HK-2 (cell line): Measurements from ENCODE around the gene EMILIN2.
"Not testable (repeated sequence)": the region's sequence is repeated elsewhere in the genome, so short reads cannot be mapped to it uniquely, and the experiment has no call there.

Experiments
- DNase-seq: peaks from one replicate; pipeline ENCODE4 v3.0.0-alpha.2; 2018; ENCODE audit not compliant: unreplicated experiment

The EMILIN2 gene

GRCh38 chr18:2845172-2845571 lies 1.6 kb upstream of the EMILIN2 start:
- no peak for DNase-seq

- DNase-seq = no peak
These were observed 776 bp downstream of the EMILIN2 start for GRCh38 chr18:2847317-2848246.

GRCh38 chr18:2848247-2849246 lies 1.7 kb downstream of the EMILIN2 start:
- DNase-seq = no peak

- DNase-seq = no peak
These were observed 4.0 kb downstream of the EMILIN2 start for GRCh38 chr18:2850816-2851215.

- DNase-seq = no peak
These were observed 5.0 kb downstream of the EMILIN2 start for GRCh38 chr18:2851771-2852170.

GRCh38 chr18:2852460-2852859 lies 5.7 kb downstream of the EMILIN2 start:
- not testable (repeated sequence) for DNase-seq

GRCh38 chr18:2853173-2853925 lies 6.5 kb downstream of the EMILIN2 start:
- DNase-seq = no peak

GRCh38 chr18:2853926-2854664 lies 7.3 kb downstream of the EMILIN2 start:
- DNase-seq = no peak

- no peak for DNase-seq
These were observed 8.1 kb downstream of the EMILIN2 start for GRCh38 chr18:2854875-2855274.

- no peak for DNase-seq
These were observed 8.9 kb downstream of the EMILIN2 start for GRCh38 chr18:2855560-2856350.

GRCh38 chr18:2856547-2857170 lies 9.9 kb downstream of the EMILIN2 start:
- DNase-seq = no peak

GRCh38 chr18:2857491-2858131 lies 10.8 kb downstream of the EMILIN2 start:
- no peak for DNase-seq

GRCh38 chr18:2860397-2860796 lies 13.6 kb downstream of the EMILIN2 start:
- DNase-seq = not testable (repeated sequence)

- not testable (repeated sequence) for DNase-seq
These were observed 17.2 kb downstream of the EMILIN2 start for GRCh38 chr18:2863997-2864396.

GRCh38 chr18:2866465-2866864 lies 19.7 kb downstream of the EMILIN2 start:
- DNase-seq = not testable (repeated sequence)

- DNase-seq = no peak
These were observed 22.4 kb downstream of the EMILIN2 start for GRCh38 chr18:2869207-2869606.

GRCh38 chr18:2871111-2871720 lies 24.4 kb downstream of the EMILIN2 start:
- no peak for DNase-seq

GRCh38 chr18:2872095-2872494 lies 25.3 kb downstream of the EMILIN2 start:
- DNase-seq = no peak

GRCh38 chr18:2874765-2875164 lies 28.0 kb downstream of the EMILIN2 start:
- no peak for DNase-seq
